GM19463 (cell line): Measurements from ENCODE around the gene OR2A42.
"Not testable (repeated sequence)": the region's sequence is repeated elsewhere in the genome, so short reads cannot be mapped to it uniquely, and the experiment has no call there.

Experiments used
- ATAC-seq: cut with Tn5 transposase; IDR thresholded peaks from one replicate; pipeline ENCODE4 v1.9.1; 2021; ENCODE audit warnings: mild to moderate bottlenecking, moderate library complexity; ENCODE audit not compliant: unreplicated experiment

OR2A42 gene

GRCh38 chr7:144226866-144227265 is 12.5 kb downstream of the OR2A42 start:
- not testable (repeated sequence) for ATAC-seq

- ATAC-seq, result not testable (repeated sequence)
These were observed 15.7 kb downstream of the OR2A42 start for GRCh38 chr7:144223675-144224074.

- ATAC-seq, result not testable (repeated sequence)
These were observed 18.9 kb downstream of the OR2A42 start for GRCh38 chr7:144220531-144220930.

GRCh38 chr7:144219149-144219548 is 20.3 kb downstream of the OR2A42 start:
- ATAC-seq, result peak; percentile 46

GRCh38 chr7:144218581-144218980 is 20.8 kb downstream of the OR2A42 start:
- not testable (repeated sequence) for ATAC-seq

GRCh38 chr7:144217200-144217599 is 22.2 kb downstream of the OR2A42 start:
- ATAC-seq, result not testable (repeated sequence)

GRCh38 chr7:144205306-144205705 is 34.1 kb downstream of the OR2A42 start:
- ATAC-seq, result not testable (repeated sequence)

GRCh38 chr7:144203086-144203485 is 36.3 kb downstream of the OR2A42 start:
- ATAC-seq, result not testable (repeated sequence)

GRCh38 chr7:144201978-144202377 is 37.4 kb downstream of the OR2A42 start:
- ATAC-seq, result peak; percentile 23

- not testable (repeated sequence) for ATAC-seq
These were observed 40.5 kb downstream of the OR2A42 start for GRCh38 chr7:144198934-144199333.

- ATAC-seq, result peak; percentile 70
These were observed 44.1 kb downstream of the OR2A42 start, which contains the start of gene ARHGEF35 for GRCh38 chr7:144195212-144195872. Gene ARHGEF35, minus strand, starts transcription at chr7:144195833. Its CDS starts 7,450 bp downstream, at chr7:144188383.

GRCh38 chr7:144194453-144194852 is 45.0 kb downstream of the OR2A42 start:
- not testable (repeated sequence) for ATAC-seq

- not testable (repeated sequence) for ATAC-seq
These were observed 45.6 kb downstream of the OR2A42 start for GRCh38 chr7:144193782-144194181.

GRCh38 chr7:144188578-144189171 is 50.7 kb downstream of the OR2A42 start:
- not testable (repeated sequence) for ATAC-seq

- ATAC-seq, result not testable (repeated sequence)
These were observed 51.6 kb downstream of the OR2A42 start for GRCh38 chr7:144187848-144188247.

GRCh38 chr7:144183166-144183565 is 56.2 kb downstream of the OR2A42 start, which contains the start of gene CTAGE4:
Gene CTAGE4, plus strand, starts transcription at chr7:144183466. Its CDS starts 38 bp downstream, at chr7:144183504.
- ATAC-seq, result not testable (repeated sequence)

- ATAC-seq, result not testable (repeated sequence)
These were observed 60.3 kb downstream of the OR2A42 start for GRCh38 chr7:144179165-144179479.

- ATAC-seq, result peak; percentile 98
These were observed 60.8 kb downstream of the OR2A42 start for GRCh38 chr7:144178380-144179164.
